Stimulated activated CD8-positive, alpha-beta memory T cell treated with anti-CD3 and anti-CD28 coated beads, Interleukin-4, amount 100 ng/mL, for 48 hours (primary cell): ENCODE measurements around the gene GTF2F2.
"Not testable (repeated sequence)": the region's sequence is repeated elsewhere in the genome, so short reads cannot be mapped to it uniquely, and the experiment has no call there.

Experiments used
- DNase-seq: peaks from one replicate; pipeline ENCODE4 v3.0.0-alpha.2; 2020

GTF2F2 gene

GRCh38 chr13:45180713-45181601 lies 60.6 kb downstream of the GTF2F2 start:
- DNase-seq = no peak

- DNase-seq = no peak
Measured at GRCh38 chr13:45184693-45185092, 64.4 kb downstream of the GTF2F2 start.

GRCh38 chr13:45185286-45185685 lies 65.0 kb downstream of the GTF2F2 start:
- no peak for DNase-seq

GRCh38 chr13:45189077-45189476 lies 68.8 kb downstream of the GTF2F2 start:
- not testable (repeated sequence) for DNase-seq

- DNase-seq = not testable (repeated sequence)
Measured at GRCh38 chr13:45189511-45189910, 69.2 kb downstream of the GTF2F2 start.

GRCh38 chr13:45191874-45192273 lies 71.6 kb downstream of the GTF2F2 start:
- no peak for DNase-seq

GRCh38 chr13:45194081-45194939 lies 74.0 kb downstream of the GTF2F2 start:
- DNase-seq = no peak

- DNase-seq = no peak
Measured at GRCh38 chr13:45195421-45195820, 75.1 kb downstream of the GTF2F2 start.

GRCh38 chr13:45196096-45196495 lies 75.8 kb downstream of the GTF2F2 start:
- no peak for DNase-seq

- no peak for DNase-seq
Measured at GRCh38 chr13:45196622-45197021, 76.3 kb downstream of the GTF2F2 start.

GRCh38 chr13:45198041-45198440 lies 77.7 kb downstream of the GTF2F2 start:
- DNase-seq = no peak

GRCh38 chr13:45198924-45199323 lies 78.6 kb downstream of the GTF2F2 start:
- no peak for DNase-seq

GRCh38 chr13:45199711-45200110 lies 79.4 kb downstream of the GTF2F2 start:
- DNase-seq = no peak

GRCh38 chr13:45200701-45201232 lies 80.5 kb downstream of the GTF2F2 start, which contains the start of gene KCTD4:
Gene KCTD4, minus strand, starts transcription at chr13:45201045. Its CDS starts 6,478 bp downstream, at chr13:45194567.
- DNase-seq = no peak

GRCh38 chr13:45205124-45205523 lies 84.8 kb downstream of the GTF2F2 start:
- DNase-seq = no peak

GRCh38 chr13:45206340-45206739 lies 86.0 kb downstream of the GTF2F2 start:
- DNase-seq = no peak

GRCh38 chr13:45207319-45207718 lies 87.0 kb downstream of the GTF2F2 start:
- no peak for DNase-seq

- no peak for DNase-seq
Measured at GRCh38 chr13:45208132-45208531, 87.8 kb downstream of the GTF2F2 start.

- DNase-seq = no peak
Measured at GRCh38 chr13:45209229-45209628, 88.9 kb downstream of the GTF2F2 start.

- DNase-seq = no peak
Measured at GRCh38 chr13:45215392-45216077, 95.2 kb downstream of the GTF2F2 start.

- no peak for DNase-seq
Measured at GRCh38 chr13:45216193-45216592, 95.9 kb downstream of the GTF2F2 start.

- DNase-seq = no peak
Measured at GRCh38 chr13:45218689-45219088, 98.4 kb downstream of the GTF2F2 start.
